LNCAP (cell line): ENCODE measurements around the gene ZNF264.

Source experiments
- CTCF ChIP-seq: fragments of 450-650 bp; IDR thresholded peaks from 2 replicates; pipeline ENCODE4 v1.5.1; 2017; ENCODE audit warnings: mild to moderate bottlenecking

The ZNF264 gene

GRCh38 chr19:57248646-57249045 is 57.3 kb downstream of the ZNF264 start:
- no peak for TF ChIP-seq CTCF

- TF ChIP-seq CTCF, result no peak
These were observed 58.0 kb downstream of the ZNF264 start for GRCh38 chr19:57249329-57249728.

GRCh38 chr19:57262044-57262443 is 70.7 kb downstream of the ZNF264 start:
- TF ChIP-seq CTCF, result no peak

GRCh38 chr19:57263244-57263741 is 72.0 kb downstream of the ZNF264 start:
- no peak for TF ChIP-seq CTCF

GRCh38 chr19:57267291-57267690 is 76.0 kb downstream of the ZNF264 start:
- no peak for TF ChIP-seq CTCF

GRCh38 chr19:57269515-57270250 is 78.4 kb downstream of the ZNF264 start:
- no peak for TF ChIP-seq CTCF

GRCh38 chr19:57271280-57271679 is 80.0 kb downstream of the ZNF264 start:
- no peak for TF ChIP-seq CTCF
